Stimulated activated CD4-positive, alpha-beta T cell treated with anti-CD3 and anti-CD28 coated beads, TNF-alpha, amount 100 ng/mL, for 48 hours (primary cell): ENCODE results near the gene JPH2.
"Not testable (repeated sequence)": the region's sequence is repeated elsewhere in the genome, so short reads cannot be mapped to it uniquely, and the experiment has no call there.

Experiments
- DNase-seq, 3 donors: peaks; one replicate each; pipeline ENCODE4 v3.0.0-alpha.2; 2020; ENCODE audit warnings: low read depth in 3 of 3

JPH2 gene

GRCh38 chr20:44211177-44212039 is 24.4 kb upstream of the JPH2 start:
- DNase-seq: no peak

DNA sequence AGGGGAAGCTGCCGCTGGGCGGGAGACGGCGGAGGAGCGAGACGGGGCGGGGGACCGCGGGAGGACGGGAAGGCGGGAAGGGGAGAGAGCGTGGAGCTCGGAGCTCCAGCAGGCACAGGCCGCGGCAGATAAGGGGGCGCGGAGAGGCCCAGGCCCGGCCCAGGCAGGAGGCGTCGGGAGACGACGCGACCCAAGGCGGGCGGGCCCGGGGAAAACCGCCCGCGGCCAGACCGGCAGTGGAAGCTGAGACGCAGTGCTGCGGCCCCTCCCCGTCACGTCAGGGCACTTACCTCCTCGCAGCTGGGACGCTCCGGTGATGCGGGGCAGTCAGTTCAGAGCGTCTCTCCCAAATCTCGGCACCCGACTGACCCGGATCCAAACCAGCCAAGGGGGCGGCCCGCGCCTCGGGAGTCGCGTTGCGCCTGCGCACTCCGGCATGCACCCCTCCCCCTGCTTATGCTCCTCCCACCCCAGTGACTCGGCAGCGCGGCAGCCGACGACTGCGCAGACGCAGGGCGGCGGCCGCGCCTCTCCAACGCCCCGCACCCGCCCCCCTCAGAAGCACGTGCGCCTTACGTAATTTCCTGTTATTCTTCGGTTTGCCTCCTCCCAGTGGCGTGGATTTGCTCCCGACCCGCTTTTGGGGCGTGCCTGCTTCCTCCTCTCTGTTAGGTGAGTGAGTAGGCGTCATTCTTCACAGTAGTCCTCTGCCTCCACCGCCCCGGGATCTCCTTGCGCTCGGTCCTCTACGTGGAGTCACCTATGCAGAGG is 23.6 kb upstream of the JPH2 start, which contains the start of gene OSER1:
TSS of gene OSER1 (minus strand) at position 366 of the 771 bp plus-strand sequence. CDS start 3,814 bp downstream, outside the sequence.
- peak; percentile 89 to 95 (median 93) for DNase-seq

GRCh38 chr20:44209686-44210405 is 22.9 kb upstream of the JPH2 start:
- no peak for DNase-seq

- no peak for DNase-seq
These were observed 21.8 kb upstream of the JPH2 start for GRCh38 chr20:44208770-44209169.

DNA sequence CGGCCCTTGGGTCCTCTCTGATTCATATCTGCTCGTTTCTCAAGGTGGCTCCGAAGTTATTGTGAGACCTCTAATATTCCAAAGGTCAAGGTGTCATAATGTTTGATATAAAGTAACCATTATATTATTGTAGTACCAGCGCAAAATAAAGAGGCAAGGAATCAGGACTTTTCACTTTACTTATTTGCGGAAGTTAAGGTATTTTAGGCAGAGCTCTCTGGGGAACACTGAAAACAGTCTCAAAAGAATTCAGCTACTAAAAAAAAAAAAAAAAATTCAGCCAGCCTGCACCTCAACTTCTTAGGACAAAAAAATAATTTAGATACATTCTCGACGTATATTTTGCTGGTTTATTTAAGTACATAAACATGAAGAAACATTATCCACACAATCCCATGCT is 21.2 kb upstream of the JPH2 start:
- no peak for DNase-seq

GRCh38 chr20:44207126-44207723 is 20.2 kb upstream of the JPH2 start:
- DNase-seq: no peak

DNA sequence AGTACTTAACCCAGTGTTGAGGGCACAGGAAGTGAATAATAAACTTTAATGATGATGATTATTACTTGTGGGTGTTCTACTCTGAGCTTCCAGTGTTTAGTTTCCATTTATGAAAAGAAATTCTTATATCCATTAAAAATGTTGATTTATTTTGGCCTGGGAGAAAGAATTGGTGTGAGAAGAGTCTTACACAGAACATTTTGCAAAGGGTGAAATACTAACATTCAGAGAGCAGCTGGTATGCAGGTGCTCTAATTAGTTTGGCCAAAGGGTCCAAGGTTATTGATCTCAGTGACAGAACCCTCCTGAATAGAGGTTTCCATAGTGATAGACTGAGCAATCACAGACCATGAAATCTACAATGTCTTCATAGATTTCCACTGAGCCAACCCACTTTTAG is 19.1 kb upstream of the JPH2 start:
- DNase-seq: no peak

- DNase-seq: no peak
These were observed 17.8 kb upstream of the JPH2 start for GRCh38 chr20:44204832-44205215.

DNA sequence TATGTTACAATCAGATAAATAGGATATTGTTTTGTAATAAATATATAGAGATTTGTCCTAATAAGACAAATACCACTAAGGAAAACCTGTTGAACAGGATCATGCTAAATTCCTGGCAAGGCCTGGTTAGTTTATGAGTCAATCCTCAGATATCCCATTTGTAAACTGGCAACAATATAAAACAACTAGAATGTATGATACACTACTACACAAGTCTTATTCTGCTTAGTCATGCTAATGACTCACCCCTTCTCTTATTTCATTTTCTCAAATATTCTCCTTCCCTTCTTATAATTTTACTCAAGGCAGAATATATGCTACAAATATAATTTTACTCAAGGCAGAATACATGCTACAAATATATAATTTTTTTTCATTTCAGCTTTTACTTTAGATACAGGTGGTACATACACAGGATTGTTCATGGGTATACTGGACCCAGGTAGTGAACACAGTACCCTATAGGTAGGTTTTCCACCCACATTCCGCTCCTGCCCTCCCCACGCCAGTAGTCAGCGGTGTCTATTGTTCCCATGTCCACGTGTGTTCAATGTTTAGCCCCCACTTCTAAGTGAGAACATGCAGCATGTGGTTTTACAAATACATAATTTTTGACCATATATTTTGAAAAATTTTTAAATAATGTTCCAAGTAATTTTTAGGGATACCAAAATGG is 17.3 kb upstream of the JPH2 start:
- DNase-seq: no peak

DNA sequence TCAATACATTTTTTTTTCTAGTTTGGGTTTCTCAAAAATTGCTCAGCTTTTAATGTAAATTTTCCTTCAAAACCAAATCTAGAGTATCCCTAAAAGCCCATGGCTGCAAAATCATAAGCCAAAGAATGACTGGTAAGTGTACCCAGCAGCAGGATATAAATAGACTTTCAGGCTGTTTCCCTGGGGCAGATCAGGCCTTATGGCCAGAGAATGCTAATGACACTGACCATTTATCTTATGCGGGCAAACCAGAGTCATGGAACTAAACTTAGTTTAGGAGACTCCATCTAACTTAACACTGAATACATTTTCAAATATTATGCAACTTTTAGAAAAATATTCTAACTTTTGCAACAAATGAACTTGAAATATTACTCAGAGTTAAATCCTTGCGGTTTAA is 16.2 kb upstream of the JPH2 start:
- DNase-seq: no peak

- DNase-seq: no peak
These were observed 14.0 kb upstream of the JPH2 start for GRCh38 chr20:44200983-44201382.

- DNase-seq: no peak
These were observed 13.4 kb upstream of the JPH2 start for GRCh38 chr20:44200371-44200770.

DNA sequence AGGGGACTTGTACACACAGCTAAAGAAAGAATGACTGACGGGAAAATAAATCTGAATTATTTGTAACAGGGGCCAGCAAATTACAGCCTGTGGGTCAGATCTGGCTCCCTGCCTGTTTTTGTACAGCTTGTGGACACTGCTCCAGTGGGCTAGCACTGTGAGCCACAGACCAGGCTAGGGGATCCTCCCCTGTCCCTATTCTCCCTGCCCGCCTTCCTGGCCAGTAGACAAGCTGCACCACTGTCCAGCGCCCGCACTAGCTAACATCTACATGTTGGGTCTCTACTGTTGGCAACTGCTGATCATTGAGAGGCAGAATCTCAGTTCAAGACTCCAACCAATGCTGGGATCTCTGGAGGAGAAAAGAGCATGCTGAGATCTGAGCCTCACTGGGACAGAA is 12.9 kb upstream of the JPH2 start:
- no peak for DNase-seq

DNA sequence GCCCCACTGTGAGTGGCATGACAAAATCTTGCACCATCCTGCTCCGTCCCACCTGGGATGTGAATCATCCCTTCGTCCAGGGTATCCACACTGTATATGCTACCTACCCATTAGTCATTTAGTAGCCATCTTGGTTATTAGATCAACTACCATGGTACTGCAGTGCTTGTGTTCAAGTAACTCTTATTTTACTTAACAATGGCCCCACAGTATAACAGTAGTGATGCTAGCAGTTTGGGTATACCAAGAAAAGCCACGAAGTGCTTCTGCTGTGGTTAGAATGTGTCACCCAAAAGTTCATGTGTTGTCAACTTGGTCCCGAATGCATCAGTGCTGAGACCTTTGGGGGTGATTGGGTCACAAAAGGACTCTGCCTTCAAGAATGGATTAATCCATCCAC is 11.9 kb upstream of the JPH2 start:
- DNase-seq: no peak

- DNase-seq: no peak
These were observed 9.3 kb upstream of the JPH2 start for GRCh38 chr20:44196271-44196670.

GRCh38 chr20:44195605-44196004 is 8.6 kb upstream of the JPH2 start:
- DNase-seq: no peak

DNA sequence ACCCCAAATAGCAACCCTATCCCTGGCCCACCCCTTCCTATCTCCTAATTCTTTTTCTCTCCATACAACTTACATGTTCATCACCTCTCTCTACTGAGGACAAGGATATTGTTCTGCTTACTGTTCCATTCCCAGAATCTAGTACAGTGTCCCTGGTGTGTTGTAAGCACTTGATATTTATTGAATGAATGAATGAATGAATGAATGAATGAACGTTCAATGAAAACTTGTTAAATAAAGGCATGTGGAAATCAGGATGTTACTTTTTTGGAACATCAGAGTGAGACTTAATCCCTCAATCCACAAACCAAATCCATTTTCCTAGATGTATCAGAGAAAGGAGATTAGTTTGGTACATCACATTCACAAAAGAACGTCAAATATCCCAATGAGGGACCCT is 6.8 kb upstream of the JPH2 start:
- DNase-seq: no peak

DNA sequence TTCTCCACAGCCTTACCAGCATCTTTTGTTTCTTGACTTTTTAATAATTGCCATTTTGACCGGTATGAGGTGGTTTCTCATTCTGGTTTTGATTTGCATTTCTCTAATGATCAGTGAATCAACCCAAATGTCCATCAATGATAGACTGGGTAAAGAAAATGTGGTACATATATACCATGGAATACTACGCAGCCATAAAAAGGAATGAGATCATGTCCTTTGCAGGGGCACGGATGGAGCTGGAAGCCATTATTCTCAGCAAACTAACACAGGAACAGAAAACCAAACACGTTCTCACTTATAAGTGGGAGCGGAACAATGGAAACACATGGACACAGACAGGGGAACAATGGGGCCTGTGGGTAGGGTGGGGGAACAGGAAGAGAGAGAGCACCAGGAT is 4.7 kb upstream of the JPH2 start:
- not testable (repeated sequence) for DNase-seq

DNA sequence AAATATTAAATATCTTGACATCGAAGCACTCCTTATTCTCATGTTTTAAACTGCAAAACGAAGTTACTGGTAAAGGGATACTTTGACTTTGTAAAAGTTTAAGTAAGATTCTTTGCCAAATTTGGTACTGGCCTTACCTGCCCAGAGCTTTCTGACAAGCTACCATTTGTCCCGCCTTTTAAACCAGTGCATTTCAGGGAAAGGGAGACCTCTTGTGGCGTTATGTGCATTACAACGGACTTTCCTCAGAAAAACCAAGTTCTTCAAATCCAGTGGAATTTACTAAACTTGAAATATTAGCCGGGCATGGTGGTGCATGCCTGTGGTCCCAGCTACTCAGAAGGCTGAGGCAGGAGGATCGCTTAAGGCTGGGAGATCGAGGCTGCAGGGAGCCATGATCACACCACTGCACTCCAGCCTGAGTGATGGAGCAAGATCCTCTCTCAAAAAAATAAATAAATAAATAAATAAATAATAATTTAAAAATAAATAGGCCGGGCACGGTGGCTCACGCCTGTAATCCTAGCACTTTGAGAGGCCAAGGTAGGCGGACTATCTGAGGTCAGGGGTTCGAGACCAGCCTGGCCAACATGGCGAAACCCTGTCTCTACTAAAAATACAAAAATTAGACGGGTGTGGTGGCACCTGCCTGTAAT is 3.3 kb upstream of the JPH2 start:
- not testable (repeated sequence) for DNase-seq

DNA sequence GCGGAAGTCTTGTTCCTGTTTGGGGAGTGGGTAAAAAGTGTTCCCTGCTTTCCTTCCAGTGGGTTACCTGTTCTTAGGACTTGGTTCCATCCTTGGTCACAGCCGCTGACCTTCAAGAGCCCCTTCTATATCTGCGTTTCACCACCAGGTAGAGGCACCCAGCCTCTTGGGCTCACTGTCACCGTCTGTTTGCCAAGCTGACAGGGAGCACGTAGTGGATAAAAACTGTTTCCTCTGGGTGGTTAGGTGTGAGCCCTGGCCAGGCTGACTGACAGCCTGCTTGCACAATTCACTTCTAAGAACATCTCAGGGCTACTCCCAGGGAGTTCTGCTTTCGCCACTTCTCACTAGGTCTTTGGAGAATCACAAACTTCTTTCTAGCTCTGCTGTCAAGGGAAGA is 1.8 kb upstream of the JPH2 start:
- DNase-seq: no peak
